ENCODE data around the gene PMIS2.

Gene PMIS2

GRCh38 chr19:35633727-35634440, 47.9 kb downstream of the PMIS2 start:
- DNase-seq = no peak

- no peak for DNase-seq
Observed at GRCh38 chr19:35636651-35637050, 50.7 kb downstream of the PMIS2 start.
